Astrocyte of the spinal cord (primary cell): Measurements from ENCODE around the gene PRRT1.

Experiments used
- DNase-seq: peaks from one replicate; pipeline ENCODE4 v3.0.0; 2011; ENCODE audit warnings: low read depth, low spot score
- H3K4me3 ChIP-seq: 2 replicates; pipeline ENCODE4 v1.5.1; 2011; ENCODE audit warnings: low read depth, mild to moderate bottlenecking, low read length, moderate library complexity
- CTCF ChIP-seq: IDR thresholded peaks from 2 replicates; pipeline ENCODE4 v1.5.1; 2012; ENCODE audit warnings: low read depth, mild to moderate bottlenecking, low read length, inconsistent platforms
- in situ Hi-C: cut with HindIII; loops from 2 replicates; pipeline ENCODE4 v1.10.0; 2017; ENCODE audit warnings: low sequenced_read_pairs

The PRRT1 gene

GRCh38 chr6:32113386-32114352, 38.1 kb downstream of the PRRT1 start:
- in situ Hi-C loops, result no loop called here
- no peak overlapping the region for H3K4me3 ChIP-seq
- peak; percentile 93 for DNase-seq
- peak; percentile 51 for TF ChIP-seq CTCF

GRCh38 chr6:32112431-32112980, 39.2 kb downstream of the PRRT1 start:
- DNase-seq, result no peak
- TF ChIP-seq CTCF, result no peak
- H3K4me3 ChIP-seq, result no peak overlapping the region
- in situ Hi-C loops, result no loop called here

GRCh38 chr6:32111424-32112066, 40.2 kb downstream of the PRRT1 start:
- TF ChIP-seq CTCF, result no peak
- no peak for DNase-seq
- in situ Hi-C loops, result no loop called here
- no peak overlapping the region for H3K4me3 ChIP-seq

- DNase-seq, result no peak
- no peak for TF ChIP-seq CTCF
- in situ Hi-C loops, result no loop called here
- H3K4me3 ChIP-seq, result no peak overlapping the region
Measured at GRCh38 chr6:32110632-32111031, 41.1 kb downstream of the PRRT1 start.

GRCh38 chr6:32109765-32110160, 42.0 kb downstream of the PRRT1 start:
- TF ChIP-seq CTCF, result no peak
- no peak overlapping the region for H3K4me3 ChIP-seq
- no peak for DNase-seq
- in situ Hi-C loops, result no loop called here

GRCh38 chr6:32109114-32109764, 42.5 kb downstream of the PRRT1 start, which contains the start of gene TNXB:
Gene TNXB, minus strand, starts transcription at chr6:32109338. Its CDS starts 11,140 bp downstream, at chr6:32098198.
- DNase-seq, result no peak
- no peak for TF ChIP-seq CTCF
- in situ Hi-C loops, result no loop called here
- no peak within 1 kb of the TSS for H3K4me3 ChIP-seq
